SK-N-MC (cell line): ENCODE results near the gene CFD.

Source experiments
- EZH2 ChIP-seq: fragments of 200-600 bp; sonication (generic); IDR thresholded peaks from one replicate; pipeline ENCODE4 v1.6.1; 2017; ENCODE audit warnings: antibody characterized with exemption
- FOXP2 ChIP-seq: optimal IDR thresholded peaks from 2 replicates; pipeline ENCODE3; 2011; ENCODE audit warnings: mild to moderate bottlenecking, moderate library complexity; ENCODE audit not compliant: insufficient read depth; ENCODE audit errors: extremely low read length, control extremely low read depth

- TF ChIP-seq FOXP2, result no peak
- TF ChIP-seq EZH2, result no peak
Measured at GRCh38 chr19:815079-815774, 44.2 kb upstream of the CFD start.
